CD14-positive monocyte (primary cell): Measurements from ENCODE around the gene XIST. TPM values are rescaled to one million over a fixed set of nuclear protein-coding genes. Genes with fewer than 3 reads are reported as not detected.

Experiments used
- DNase-seq, 3 donors: peaks; one replicate each; pipeline ENCODE4 v3.0.0-alpha.2; 2011 to 2022
- H2AFZ ChIP-seq: 2 replicates; pipeline ENCODE4 v1.6.0; 2012; ENCODE audit warnings: mild to moderate bottlenecking, low read depth, low read length, inconsistent platforms; ENCODE audit not compliant: insufficient read depth, poor library complexity, severe bottlenecking
- H3K27ac ChIP-seq, 2 donors: 1 replicate in 1 of 2; 2 replicates in 1 of 2; pipeline ENCODE4 v1.5.1; 2012 to 2013; ENCODE audit warnings: low read length in 2 of 2, control low read depth in 1 of 2, inconsistent platforms in 1 of 2, low read depth in 1 of 2, mild to moderate bottlenecking in 1 of 2
- H3K27me3 ChIP-seq, 2 donors: one replicate each; pipeline versions ENCODE4 v1.6.0 to v1.6.1; 2011 to 2013; ENCODE audit warnings: low read length in 2 of 2; ENCODE audit not compliant: control insufficient read depth in 2 of 2, insufficient read depth in 2 of 2
- H3K36me3 ChIP-seq, 2 donors: replicated peaks in 1 of 2; 1 replicate in 1 of 2; 2 replicates in 1 of 2; pipeline versions ENCODE4 v1.5.1 to v1.6.1; 2012 to 2013; ENCODE audit warnings: low read length in 2 of 2, control low read depth in 1 of 2, inconsistent platforms in 1 of 2, mild to moderate bottlenecking in 1 of 2; ENCODE audit not compliant: insufficient read depth in 2 of 2, control insufficient read depth in 1 of 2
- H3K4me1 ChIP-seq, 2 donors: 1 replicate in 1 of 2; 2 replicates in 1 of 2; pipeline versions ENCODE4 v1.5.1 to v1.6.1; 2012 to 2013; ENCODE audit warnings: low read length in 2 of 2, control low read depth in 1 of 2, inconsistent platforms in 1 of 2, mild to moderate bottlenecking in 1 of 2, moderate library complexity in 1 of 2; ENCODE audit not compliant: insufficient read depth in 2 of 2, control insufficient read depth in 1 of 2
- H3K4me2 ChIP-seq: replicated peaks from 2 replicates; pipeline ENCODE3; 2012; ENCODE audit warnings: low read length, moderate library complexity, mild to moderate bottlenecking; ENCODE audit not compliant: poor library complexity, severe bottlenecking; ENCODE audit errors: extremely low read depth
- H3K4me3 ChIP-seq, 3 experiments: fragments of 200-600 bp in 1 of 3; sonication (generic) in 1 of 3; replicated peaks in 1 of 3; 1 replicate in 2 of 3; 2 replicates in 1 of 3; pipeline ENCODE4 v1.5.1; 2011 to 2013; ENCODE audit warnings: low read length in 3 of 3, mild to moderate bottlenecking in 3 of 3, control low read depth in 2 of 3, low read depth in 2 of 3, inconsistent platforms in 1 of 3, moderate library complexity in 1 of 3
- H3K79me2 ChIP-seq: 2 replicates; pipeline ENCODE4 v1.6.0; 2012; ENCODE audit warnings: mild to moderate bottlenecking, control low read depth, inconsistent platforms, low read length, moderate library complexity; ENCODE audit not compliant: insufficient read depth
- H3K9ac ChIP-seq: 2 replicates; pipeline ENCODE4 v1.6.0; 2017; ENCODE audit warnings: low read length, mild to moderate bottlenecking; ENCODE audit not compliant: insufficient read depth, poor library complexity, severe bottlenecking
- H3K9me3 ChIP-seq, 2 donors: replicated peaks in 1 of 2; 1 replicate in 1 of 2; 2 replicates in 1 of 2; pipeline versions ENCODE4 v1.5.1 to v1.6.1; 2012 to 2013; ENCODE audit warnings: low read length in 2 of 2, control low read depth in 1 of 2; ENCODE audit not compliant: control insufficient read depth in 1 of 2, insufficient read depth in 1 of 2
- H4K20me1 ChIP-seq: 2 replicates; pipeline ENCODE4 v1.6.0; 2012; ENCODE audit warnings: mild to moderate bottlenecking, low read length, control low read depth, moderate library complexity; ENCODE audit not compliant: insufficient read depth
- H3K27ac Mint-ChIP-seq, 7 donors: one replicate each; pipeline ENCODE4 v1.8.0; 2020; ENCODE audit warnings: mild to moderate bottlenecking in 7 of 7, mixed read lengths in 7 of 7, moderate library complexity in 6 of 7, inconsistent platforms in 2 of 7
- H3K27me3 Mint-ChIP-seq, 3 donors: one replicate each; pipeline ENCODE4 v1.8.0; 2021 to 2022; ENCODE audit warnings: low read depth in 3 of 3, mild to moderate bottlenecking in 3 of 3, mixed read lengths in 3 of 3, moderate library complexity in 3 of 3, inconsistent platforms in 1 of 3
- H3K36me3 Mint-ChIP-seq, 2 donors: one replicate each; pipeline ENCODE4 v1.8.0; 2020; ENCODE audit warnings: mixed read lengths in 2 of 2, inconsistent platforms in 1 of 2, mild to moderate bottlenecking in 1 of 2
- H3K4me1 Mint-ChIP-seq: one replicate; pipeline ENCODE4 v1.8.0; 2020; ENCODE audit warnings: mild to moderate bottlenecking, mixed read lengths
- H3K4me3 Mint-ChIP-seq, 2 donors: one replicate each; pipeline ENCODE4 v1.8.0; 2020; ENCODE audit warnings: mild to moderate bottlenecking in 2 of 2, mixed read lengths in 2 of 2, moderate library complexity in 1 of 2
- H3K9me3 Mint-ChIP-seq, 7 donors: one replicate each; pipeline ENCODE4 v1.8.0; 2020 to 2022; ENCODE audit warnings: mixed read lengths in 7 of 7, mild to moderate bottlenecking in 6 of 7, moderate library complexity in 6 of 7, inconsistent platforms in 2 of 7
- WGBS: methylation state at CpG from one replicate; pipeline ENCODE4 v1.1.5; 2013; ENCODE audit warnings: missing lambda C conversion rate; ENCODE audit not compliant: insufficient coverage; 5-methylcytosine and 5-hydroxymethylcytosine counted together
- intact Hi-C, 2 donors: fragments of 100-400 bp; cut with micrococcal nuclease; formaldehyde crosslinking; loops; one replicate each; pipeline versions ENCODE4 v1.15.0 to v1.15.1; 2023
- polyA plus RNA-seq, 3 donors: library from polyadenylated mRNA; depleted of rRNA in 1 of 3; unstranded in 2 of 3; stranded (reverse) in 1 of 3; fragments of 300-500 nt in 2 of 3; fragments of >200 nt in 1 of 3; fragmentation: Illumina TruSeq in 2 of 3; gene quantifications; 1 replicate in 2 of 3; 2 replicates in 1 of 3; pipeline ENCODE4 v1.2.3, GENCODE V29; 2012 to 2021
- small RNA-seq: library from RNA; depleted of rRNA; stranded (forward); fragments of <200 nt; gene quantifications from one replicate; pipeline ENCODE3, GENCODE V24; 2012; ENCODE audit warnings: low read depth; ENCODE audit not compliant: insufficient read length
- TF ChIP-seq, protein P1 (sequence below): fragments of 200-600 bp; IDR thresholded peaks from one replicate; pipeline ENCODE4 v1.8.0; 2022; ENCODE audit warnings: antibody characterized with exemption, mild to moderate bottlenecking

The XIST gene
- polyA plus RNA-seq, 3 donors, result 2.2 to 192 (median 3.8) TPM

DNA sequence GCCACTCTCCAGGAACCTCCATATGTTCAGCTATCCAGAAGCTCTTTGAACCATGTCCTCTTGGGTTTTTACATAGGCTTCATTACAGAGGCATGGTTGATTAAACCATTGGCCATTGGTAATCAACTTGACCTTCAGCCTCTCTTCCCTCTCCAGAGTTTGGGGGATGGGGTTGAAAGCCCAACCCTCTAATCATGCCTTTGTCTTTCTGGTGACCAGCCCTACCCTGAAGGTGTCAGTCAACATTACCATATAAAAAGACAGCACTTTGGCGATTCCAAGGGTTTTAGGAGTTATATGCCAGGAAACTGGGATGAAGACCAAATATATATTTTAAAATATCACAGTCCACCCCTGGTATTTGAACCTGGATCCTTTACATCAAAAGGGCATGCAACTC lies 67.0 kb downstream of the XIST start:
- H3K4me1 Mint-ChIP-seq, result no peaks in the 10 kb centered on the region
- no peak overlapping the region for H3K9ac ChIP-seq
- H3K9me3 ChIP-seq, result no peaks in the 10 kb centered on the region
- H2AFZ ChIP-seq, result no peak overlapping the region
- H3K27me3 Mint-ChIP-seq, result peaks cover 0 to 7% (median 3%) of the 10 kb centered on the region in 3 donors
- H3K36me3 ChIP-seq, result no peaks in the 10 kb centered on the region
- DNase-seq, result no peak
- H3K36me3 Mint-ChIP-seq, result no peaks in the 10 kb centered on the region
- H3K4me3 Mint-ChIP-seq, result no peak overlapping the region
- no peak overlapping the region for H3K27ac Mint-ChIP-seq
- no peaks in the 10 kb centered on the region for H4K20me1 ChIP-seq
- H3K9me3 Mint-ChIP-seq, result peaks cover 0 to 9% (median 4%) of the 10 kb centered on the region in 7 donors
- H3K27ac ChIP-seq, result no peak overlapping the region
- no peaks in the 10 kb centered on the region for H3K79me2 ChIP-seq
- H3K4me3 ChIP-seq, result no peak overlapping the region
- no peak overlapping the region for H3K4me2 ChIP-seq
- no CpG with 5 or more reads among the region's 1 CpG for WGBS
- no peaks in the 10 kb centered on the region for H3K4me1 ChIP-seq
- intact Hi-C loops, result no loop called here
- H3K27me3 ChIP-seq, result peaks cover 0 to under 1% of the 10 kb centered on the region in 2 donors
- TF ChIP-seq, protein P1, sequence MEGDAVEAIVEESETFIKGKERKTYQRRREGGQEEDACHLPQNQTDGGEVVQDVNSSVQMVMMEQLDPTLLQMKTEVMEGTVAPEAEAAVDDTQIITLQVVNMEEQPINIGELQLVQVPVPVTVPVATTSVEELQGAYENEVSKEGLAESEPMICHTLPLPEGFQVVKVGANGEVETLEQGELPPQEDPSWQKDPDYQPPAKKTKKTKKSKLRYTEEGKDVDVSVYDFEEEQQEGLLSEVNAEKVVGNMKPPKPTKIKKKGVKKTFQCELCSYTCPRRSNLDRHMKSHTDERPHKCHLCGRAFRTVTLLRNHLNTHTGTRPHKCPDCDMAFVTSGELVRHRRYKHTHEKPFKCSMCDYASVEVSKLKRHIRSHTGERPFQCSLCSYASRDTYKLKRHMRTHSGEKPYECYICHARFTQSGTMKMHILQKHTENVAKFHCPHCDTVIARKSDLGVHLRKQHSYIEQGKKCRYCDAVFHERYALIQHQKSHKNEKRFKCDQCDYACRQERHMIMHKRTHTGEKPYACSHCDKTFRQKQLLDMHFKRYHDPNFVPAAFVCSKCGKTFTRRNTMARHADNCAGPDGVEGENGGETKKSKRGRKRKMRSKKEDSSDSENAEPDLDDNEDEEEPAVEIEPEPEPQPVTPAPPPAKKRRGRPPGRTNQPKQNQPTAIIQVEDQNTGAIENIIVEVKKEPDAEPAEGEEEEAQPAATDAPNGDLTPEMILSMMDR, result no peak

Small RNAs within 50 kb of the gene (small RNA-seq; reads per million reads assigned to genes)
- gene RF01880, result not detected
